GM19035 (cell line): Measurements from ENCODE around the gene WDR7.
"Not testable (repeated sequence)": the region's sequence is repeated elsewhere in the genome, so short reads cannot be mapped to it uniquely, and the experiment has no call there.

Experiments
- ATAC-seq: cut with Tn5 transposase; IDR thresholded peaks from one replicate; pipeline ENCODE4 v1.9.1; 2021; ENCODE audit not compliant: unreplicated experiment

Gene WDR7

GRCh38 chr18:56652802-56653201 is 1.6 kb downstream of the WDR7 start:
- no peak for ATAC-seq

GRCh38 chr18:56654280-56654679 is 3.1 kb downstream of the WDR7 start:
- not testable (repeated sequence) for ATAC-seq

GRCh38 chr18:56658261-56658660 is 7.1 kb downstream of the WDR7 start:
- ATAC-seq = no peak

- no peak for ATAC-seq
Observed at GRCh38 chr18:56659111-56659510, 8.0 kb downstream of the WDR7 start.

GRCh38 chr18:56660655-56661054 is 9.5 kb downstream of the WDR7 start:
- no peak for ATAC-seq

- no peak for ATAC-seq
Observed at GRCh38 chr18:56661360-56662062, 10.4 kb downstream of the WDR7 start.

- ATAC-seq = no peak
Observed at GRCh38 chr18:56662063-56662408, 10.9 kb downstream of the WDR7 start.

- ATAC-seq = no peak
Observed at GRCh38 chr18:56662502-56662901, 11.3 kb downstream of the WDR7 start.

- ATAC-seq = no peak
Observed at GRCh38 chr18:56662902-56663301, 11.7 kb downstream of the WDR7 start.

- ATAC-seq = no peak
Observed at GRCh38 chr18:56672391-56672790, 21.2 kb downstream of the WDR7 start.

GRCh38 chr18:56672981-56673380 is 21.8 kb downstream of the WDR7 start:
- no peak for ATAC-seq

GRCh38 chr18:56676639-56677038 is 25.5 kb downstream of the WDR7 start:
- no peak for ATAC-seq

- no peak for ATAC-seq
Observed at GRCh38 chr18:56678836-56679565, 27.8 kb downstream of the WDR7 start.

GRCh38 chr18:56684277-56684676 is 33.1 kb downstream of the WDR7 start:
- ATAC-seq = no peak

GRCh38 chr18:56691530-56691929 is 40.4 kb downstream of the WDR7 start:
- no peak for ATAC-seq

- ATAC-seq = no peak
Observed at GRCh38 chr18:56696966-56697365, 45.8 kb downstream of the WDR7 start.

GRCh38 chr18:56702946-56703345 is 51.8 kb downstream of the WDR7 start:
- no peak for ATAC-seq

- peak; percentile 100 for ATAC-seq
Observed at GRCh38 chr18:56709463-56709862, 58.3 kb downstream of the WDR7 start.

GRCh38 chr18:56711708-56712445 is 60.7 kb downstream of the WDR7 start:
- ATAC-seq = no peak

- ATAC-seq = no peak
Observed at GRCh38 chr18:56712761-56713160, 61.6 kb downstream of the WDR7 start.

GRCh38 chr18:56715121-56715520 is 64.0 kb downstream of the WDR7 start:
- no peak for ATAC-seq

GRCh38 chr18:56716692-56717146 is 65.6 kb downstream of the WDR7 start:
- ATAC-seq = no peak
